Activated T-helper 2 cell treated with anti-CD3 and anti-CD28 coated beads, Interferon-gamma antibody, Interleukin-2, Interleukin-4, amounts not matched to agents 10 μg/mL and 5 μg/mL and 100 μg/mL, durations not matched to agents 14 hours and 24 hours and 36 hours (primary cell): Measurements from ENCODE around the gene KRTAP4-1. TPM values are rescaled to one million over a fixed set of nuclear protein-coding genes. Genes with fewer than 3 reads are reported as not detected.
"Not testable (repeated sequence)": the region's sequence is repeated elsewhere in the genome, so short reads cannot be mapped to it uniquely, and the experiment has no call there.

Experiments
- DNase-seq: peaks from one replicate; pipeline ENCODE4 v3.0.0; 2021; ENCODE audit warnings: low spot score
- H3K27ac Mint-ChIP-seq: one replicate; pipeline ENCODE4 v1.8.0; 2021; ENCODE audit warnings: mixed read lengths
- H3K27me3 Mint-ChIP-seq: one replicate; pipeline ENCODE4 v1.8.0; 2021; ENCODE audit warnings: low read depth, mixed read lengths
- H3K36me3 Mint-ChIP-seq: one replicate; pipeline ENCODE4 v1.8.0; 2021; ENCODE audit warnings: low read depth, mixed read lengths
- H3K4me1 Mint-ChIP-seq: one replicate; pipeline ENCODE4 v1.8.0; 2021; ENCODE audit warnings: low read depth, mixed read lengths
- H3K4me3 Mint-ChIP-seq: one replicate; pipeline ENCODE4 v1.8.0; 2021; ENCODE audit warnings: low read depth, mild to moderate bottlenecking, moderate library complexity, mixed read lengths
- H3K9me3 Mint-ChIP-seq: one replicate; pipeline ENCODE4 v1.8.0; 2021; ENCODE audit warnings: mixed read lengths
- intact Hi-C: fragments of 100-400 bp; cut with micrococcal nuclease; formaldehyde crosslinking; loops from one replicate; pipeline ENCODE4 v1.15.1; 2023
- total RNA-seq: library from RNA; stranded (reverse); gene quantifications from 2 replicates; pipeline ENCODE4 v1.2.3, GENCODE V29; 2022

Gene KRTAP4-1
- not detected in 2 replicates for total RNA-seq

- Mint-ChIP-seq H3K36me3 (no peaks in the 10 kb centered on the region), H3K4me1 (no peaks in the 10 kb centered on the region)
Observed at GRCh38 chr17:41184480-41184961, at the start of gene KRTAP4-1. Gene KRTAP4-1 (minus strand): TSS chr17:41184911. CDS start chr17:41184854, 57 bp downstream.

GRCh38 chr17:41232399-41233105 is 47.8 kb upstream of the KRTAP4-1 start, which contains the start of gene KRTAP9-3:
Gene KRTAP9-3 (plus strand): TSS chr17:41232449. CDS start chr17:41232502, 53 bp downstream.
- H3K9me3 Mint-ChIP-seq, DNase-seq, H3K27ac Mint-ChIP-seq, H3K4me1 Mint-ChIP-seq, H3K36me3 Mint-ChIP-seq, intact Hi-C loops, H3K4me3 Mint-ChIP-seq: not testable (repeated sequence)
- H3K27me3 Mint-ChIP-seq: peaks cover 26% of the 10 kb centered on the region

More at GRCh38 chr17:41184480-41184961, at the start of gene KRTAP4-1:
- Mint-ChIP-seq H3K9me3 (no peaks in the 10 kb centered on the region), H3K27me3 (peaks cover 6% of the 10 kb centered on the region), H3K27ac (no peak within 1 kb of the TSS), H3K4me3 (no peak within 1 kb of the TSS)
- no peak for DNase-seq
- intact Hi-C loops: no loop called here

GRCh38 chr17:41231731-41232130 is 47.0 kb upstream of the KRTAP4-1 start:
- Mint-ChIP-seq H3K36me3 (no peaks in the 10 kb centered on the region), H3K27me3 (peaks cover 26% of the 10 kb centered on the region), H3K4me3 (no peak overlapping the region), H3K9me3 (no peaks in the 10 kb centered on the region), H3K27ac (no peak overlapping the region), H3K4me1 (no peaks in the 10 kb centered on the region)
- no peak for DNase-seq
- intact Hi-C loops: no loop called here

GRCh38 chr17:41230094-41230493 is 45.4 kb upstream of the KRTAP4-1 start:
- intact Hi-C loops: no loop called here
- no peak for DNase-seq

GRCh38 chr17:41226598-41227095 is 41.9 kb upstream of the KRTAP4-1 start, which contains the start of gene KRTAP9-2:
Gene KRTAP9-2 (plus strand): TSS chr17:41226648. CDS start chr17:41226655, 7 bp downstream.
- H3K27ac Mint-ChIP-seq, H3K9me3 Mint-ChIP-seq, intact Hi-C loops, H3K36me3 Mint-ChIP-seq, DNase-seq, H3K4me3 Mint-ChIP-seq, H3K4me1 Mint-ChIP-seq, H3K27me3 Mint-ChIP-seq: not testable (repeated sequence)

More at GRCh38 chr17:41230094-41230493, 45.4 kb upstream of the KRTAP4-1 start:
- Mint-ChIP-seq H3K9me3 (no peaks in the 10 kb centered on the region), H3K4me3 (no peak overlapping the region), H3K27me3 (peaks cover 22% of the 10 kb centered on the region), H3K36me3 (no peaks in the 10 kb centered on the region), H3K4me1 (no peaks in the 10 kb centered on the region), H3K27ac (no peak overlapping the region)

GRCh38 chr17:41226051-41226450 is 41.3 kb upstream of the KRTAP4-1 start:
- no peaks in the 10 kb centered on the region for H3K36me3 Mint-ChIP-seq
- intact Hi-C loops: no loop called here
- no peak overlapping the region for H3K27ac Mint-ChIP-seq
- H3K27me3 Mint-ChIP-seq: peaks cover 11% of the 10 kb centered on the region
- no peak overlapping the region for H3K4me3 Mint-ChIP-seq
- DNase-seq: no peak
- no peaks in the 10 kb centered on the region for H3K9me3 Mint-ChIP-seq
- H3K4me1 Mint-ChIP-seq: no peaks in the 10 kb centered on the region

GRCh38 chr17:41223821-41224220 is 39.1 kb upstream of the KRTAP4-1 start:
- no peaks in the 10 kb centered on the region for H3K9me3 Mint-ChIP-seq
- H3K27me3 Mint-ChIP-seq: peaks cover 8% of the 10 kb centered on the region
- intact Hi-C loops: no loop called here
- H3K4me3 Mint-ChIP-seq: no peak overlapping the region
- no peaks in the 10 kb centered on the region for H3K4me1 Mint-ChIP-seq
- H3K27ac Mint-ChIP-seq: no peak overlapping the region
- DNase-seq: no peak
- H3K36me3 Mint-ChIP-seq: no peaks in the 10 kb centered on the region

- intact Hi-C loops: no loop called here
- no peak overlapping the region for H3K27ac Mint-ChIP-seq
Observed at GRCh38 chr17:41215681-41216080, 31.0 kb upstream of the KRTAP4-1 start.

GRCh38 chr17:41212524-41213169 is 27.9 kb upstream of the KRTAP4-1 start:
- intact Hi-C loops: no loop called here
- H3K27me3 Mint-ChIP-seq: peaks cover 15% of the 10 kb centered on the region
- no peaks in the 10 kb centered on the region for H3K4me1 Mint-ChIP-seq
- H3K9me3 Mint-ChIP-seq: no peaks in the 10 kb centered on the region
- H3K4me3 Mint-ChIP-seq: no peak overlapping the region
- H3K36me3 Mint-ChIP-seq: no peaks in the 10 kb centered on the region
- no peak overlapping the region for H3K27ac Mint-ChIP-seq
- no peak for DNase-seq

More at GRCh38 chr17:41215681-41216080, 31.0 kb upstream of the KRTAP4-1 start:
- Mint-ChIP-seq H3K27me3 (peaks cover 2% of the 10 kb centered on the region), H3K36me3 (no peaks in the 10 kb centered on the region), H3K4me3 (no peak overlapping the region), H3K9me3 (no peaks in the 10 kb centered on the region), H3K4me1 (no peaks in the 10 kb centered on the region)
- DNase-seq: no peak

GRCh38 chr17:41211845-41212466 is 27.2 kb upstream of the KRTAP4-1 start:
- Mint-ChIP-seq H3K27ac (no peak overlapping the region), H3K4me1 (no peaks in the 10 kb centered on the region), H3K27me3 (peaks cover 15% of the 10 kb centered on the region), H3K9me3 (no peaks in the 10 kb centered on the region), H3K4me3 (no peak overlapping the region), H3K36me3 (no peaks in the 10 kb centered on the region)
- intact Hi-C loops: no loop called here
- DNase-seq: no peak

- Mint-ChIP-seq H3K27me3 (peaks cover 8% of the 10 kb centered on the region), H3K36me3 (no peaks in the 10 kb centered on the region), H3K4me1 (no peaks in the 10 kb centered on the region), H3K9me3 (no peaks in the 10 kb centered on the region), H3K27ac (no peak overlapping the region), H3K4me3 (no peak overlapping the region)
- DNase-seq: no peak
- intact Hi-C loops: no loop called here
Observed at GRCh38 chr17:41199421-41200078, 14.8 kb upstream of the KRTAP4-1 start.

- H3K9me3 Mint-ChIP-seq: no peaks in the 10 kb centered on the region
- H3K4me3 Mint-ChIP-seq: no peak overlapping the region
- no peak overlapping the region for H3K27ac Mint-ChIP-seq
- H3K36me3 Mint-ChIP-seq: no peaks in the 10 kb centered on the region
- H3K4me1 Mint-ChIP-seq: no peaks in the 10 kb centered on the region
- peaks cover 8% of the 10 kb centered on the region for H3K27me3 Mint-ChIP-seq
- no peak for DNase-seq
- intact Hi-C loops: no loop called here
Observed at GRCh38 chr17:41196068-41196467, 11.4 kb upstream of the KRTAP4-1 start.
